Nephron progenitor cell (in vitro differentiated cells): ENCODE data around the gene ANKRD24.
A peak's percentile ranks its signal among the peaks of the same experiment; 100 is the strongest.
"Not testable (repeated sequence)": the region's sequence is repeated elsewhere in the genome, so short reads cannot be mapped to it uniquely, and the experiment has no call there.

Source experiments
- DNase-seq: peaks from one replicate; pipeline ENCODE4 v3.0.0; 2021
- H3K27ac Mint-ChIP-seq: 2 replicates; pipeline ENCODE4 v1.8.0; 2021; ENCODE audit warnings: mild to moderate bottlenecking, moderate library complexity, mixed read lengths
- H3K27me3 Mint-ChIP-seq: 2 replicates; pipeline ENCODE4 v1.8.0; 2021; ENCODE audit warnings: mild to moderate bottlenecking, low read depth, mixed read lengths; ENCODE audit not compliant: poor library complexity
- H3K36me3 Mint-ChIP-seq: 2 replicates; pipeline ENCODE4 v1.8.0; 2021; ENCODE audit warnings: low read depth, mixed read lengths
- H3K4me1 Mint-ChIP-seq: 2 replicates; pipeline ENCODE4 v1.8.0; 2021; ENCODE audit warnings: mixed read lengths
- H3K4me3 Mint-ChIP-seq: 2 replicates; pipeline ENCODE4 v1.8.0; 2021; ENCODE audit warnings: mild to moderate bottlenecking, moderate library complexity, mixed read lengths
- H3K9me3 Mint-ChIP-seq: 2 replicates; pipeline ENCODE4 v1.8.0; 2021; ENCODE audit warnings: mild to moderate bottlenecking, moderate library complexity, mixed read lengths
- TF ChIP-seq, protein P1 (sequence below): fragments of 200-600 bp; sonication (generic); IDR thresholded peaks from 2 replicates; pipeline ENCODE4 v1.5.0; 2021; ENCODE audit warnings: antibody characterized with exemption

Gene ANKRD24

GRCh38 chr19:4140237-4140711, 42.2 kb upstream of the ANKRD24 start:
- peak; percentile 50 for DNase-seq

DNA sequence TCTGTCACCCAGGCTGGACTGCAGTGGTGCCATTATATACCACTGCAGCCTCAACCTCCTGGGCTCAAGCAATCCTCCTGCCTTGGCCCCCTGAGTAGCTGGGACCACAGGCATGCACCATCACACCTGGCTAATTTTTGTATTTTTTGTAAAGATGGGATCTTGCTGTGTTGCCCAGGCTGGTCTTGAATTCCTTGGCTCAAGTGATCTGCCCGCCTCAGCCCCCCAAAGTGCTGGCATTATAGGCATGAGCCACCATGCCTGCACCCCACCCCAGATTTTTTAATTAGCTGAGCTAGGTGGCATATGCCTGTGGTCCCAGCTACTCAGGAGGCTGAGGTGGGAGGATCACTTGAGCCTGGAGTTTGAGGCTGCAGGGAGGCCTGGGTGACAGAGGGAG, 39.6 kb upstream of the ANKRD24 start:
- H3K9me3 Mint-ChIP-seq, H3K36me3 Mint-ChIP-seq, H3K4me3 Mint-ChIP-seq, DNase-seq, H3K27ac Mint-ChIP-seq, H3K4me1 Mint-ChIP-seq: not testable (repeated sequence)
- H3K27me3 Mint-ChIP-seq: peaks cover 45% of the 10 kb centered on the region

More at GRCh38 chr19:4140237-4140711, 42.2 kb upstream of the ANKRD24 start:
- Mint-ChIP-seq H3K27ac (no peak overlapping the region), H3K4me3 (no peak overlapping the region), H3K4me1 (no peaks in the 10 kb centered on the region), H3K36me3 (no peaks in the 10 kb centered on the region), H3K27me3 (peaks cover 29% of the 10 kb centered on the region), H3K9me3 (no peaks in the 10 kb centered on the region)
- TF ChIP-seq, protein P1, sequence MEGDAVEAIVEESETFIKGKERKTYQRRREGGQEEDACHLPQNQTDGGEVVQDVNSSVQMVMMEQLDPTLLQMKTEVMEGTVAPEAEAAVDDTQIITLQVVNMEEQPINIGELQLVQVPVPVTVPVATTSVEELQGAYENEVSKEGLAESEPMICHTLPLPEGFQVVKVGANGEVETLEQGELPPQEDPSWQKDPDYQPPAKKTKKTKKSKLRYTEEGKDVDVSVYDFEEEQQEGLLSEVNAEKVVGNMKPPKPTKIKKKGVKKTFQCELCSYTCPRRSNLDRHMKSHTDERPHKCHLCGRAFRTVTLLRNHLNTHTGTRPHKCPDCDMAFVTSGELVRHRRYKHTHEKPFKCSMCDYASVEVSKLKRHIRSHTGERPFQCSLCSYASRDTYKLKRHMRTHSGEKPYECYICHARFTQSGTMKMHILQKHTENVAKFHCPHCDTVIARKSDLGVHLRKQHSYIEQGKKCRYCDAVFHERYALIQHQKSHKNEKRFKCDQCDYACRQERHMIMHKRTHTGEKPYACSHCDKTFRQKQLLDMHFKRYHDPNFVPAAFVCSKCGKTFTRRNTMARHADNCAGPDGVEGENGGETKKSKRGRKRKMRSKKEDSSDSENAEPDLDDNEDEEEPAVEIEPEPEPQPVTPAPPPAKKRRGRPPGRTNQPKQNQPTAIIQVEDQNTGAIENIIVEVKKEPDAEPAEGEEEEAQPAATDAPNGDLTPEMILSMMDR: peak; percentile 57

DNA sequence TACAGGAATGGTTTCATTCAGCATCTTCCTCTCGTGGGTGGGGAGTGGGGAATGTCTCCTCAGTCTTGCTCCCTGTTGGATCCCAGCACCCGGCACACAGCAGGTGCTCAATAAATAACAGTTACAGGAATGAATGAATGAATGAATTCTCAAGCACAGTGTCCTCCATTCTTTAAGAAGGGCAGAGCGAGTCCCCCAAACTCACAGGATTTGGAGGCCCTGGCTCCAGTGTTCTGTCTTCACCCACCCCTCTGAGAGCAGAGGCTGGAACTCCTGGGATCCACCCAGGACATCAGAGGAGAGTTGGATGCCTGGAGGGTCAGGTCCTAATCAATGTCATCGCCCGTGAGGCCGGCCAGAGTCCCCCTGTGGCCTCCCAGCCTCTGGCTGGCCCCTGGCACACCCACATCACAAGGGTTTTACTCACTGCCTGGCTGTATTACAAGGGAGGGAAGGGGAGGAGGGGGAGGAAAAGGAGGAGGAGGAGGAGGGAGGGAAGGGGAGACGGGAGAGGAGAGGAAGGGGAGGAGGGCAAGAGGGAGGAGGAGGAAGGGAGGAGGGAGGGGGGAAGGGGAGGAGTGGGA, 37.7 kb upstream of the ANKRD24 start:
- Mint-ChIP-seq H3K27me3 (peaks cover 53% of the 10 kb centered on the region), H3K4me3 (no peak overlapping the region), H3K36me3 (no peaks in the 10 kb centered on the region), H3K27ac (no peak overlapping the region), H3K9me3 (peaks cover 3% of the 10 kb centered on the region), H3K4me1 (peaks cover 5% of the 10 kb centered on the region)
- TF ChIP-seq, protein P1: no peak
- no peak for DNase-seq

- DNase-seq: no peak
- no peaks in the 10 kb centered on the region for H3K36me3 Mint-ChIP-seq
- no peak overlapping the region for H3K4me3 Mint-ChIP-seq
- H3K27ac Mint-ChIP-seq: no peak overlapping the region
- peaks cover 3% of the 10 kb centered on the region for H3K9me3 Mint-ChIP-seq
- peaks cover 76% of the 10 kb centered on the region for H3K27me3 Mint-ChIP-seq
- H3K4me1 Mint-ChIP-seq: peaks cover 6% of the 10 kb centered on the region
- TF ChIP-seq, protein P1: no peak
Measured at GRCh38 chr19:4149518-4150288, 32.8 kb upstream of the ANKRD24 start.

GRCh38 chr19:4151623-4152022, 30.9 kb upstream of the ANKRD24 start:
- Mint-ChIP-seq H3K4me1 (peaks cover 6% of the 10 kb centered on the region), H3K4me3 (no peak overlapping the region), H3K27ac (no peak overlapping the region), H3K27me3 (peaks cover 79% of the 10 kb centered on the region), H3K36me3 (no peaks in the 10 kb centered on the region), H3K9me3 (peaks cover 3% of the 10 kb centered on the region)
- TF ChIP-seq, protein P1: no peak
- no peak for DNase-seq

DNA sequence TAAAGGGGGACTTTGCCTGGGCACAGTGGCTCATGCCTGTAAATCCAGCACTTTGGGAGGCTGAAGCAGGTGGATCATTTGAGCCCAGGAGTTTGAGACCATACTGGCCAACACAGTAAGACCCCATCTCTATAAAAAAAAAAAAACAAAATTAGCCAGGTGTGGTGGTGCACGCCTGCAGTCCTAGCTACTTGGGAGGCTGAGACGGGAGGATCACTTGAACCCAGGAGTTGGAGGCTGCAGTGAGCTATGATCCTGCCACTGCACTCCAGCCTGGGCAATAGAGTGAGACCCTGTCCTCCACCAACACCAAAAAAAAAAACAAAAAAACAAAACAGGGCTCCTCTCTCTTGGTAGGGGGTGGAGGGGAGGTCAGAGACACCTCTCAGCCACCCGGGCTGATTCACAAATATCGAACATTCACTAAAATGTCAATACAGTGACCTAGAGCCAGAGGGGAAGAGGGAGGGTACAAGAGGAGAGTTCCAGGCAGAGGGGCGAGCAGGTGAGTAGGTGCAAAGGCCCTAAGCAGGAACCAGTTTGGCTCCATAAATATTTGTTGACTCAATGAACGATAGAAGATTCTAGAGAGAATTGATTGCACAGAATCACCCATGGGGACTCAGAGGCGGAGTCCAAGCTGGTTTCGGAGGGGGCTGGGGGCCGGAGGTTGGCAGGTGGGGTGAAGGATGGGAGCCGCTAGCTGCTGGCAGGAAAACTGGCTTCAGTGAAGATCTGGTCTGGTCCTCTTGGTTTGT, 30.1 kb upstream of the ANKRD24 start:
- peaks cover under 1% of the 10 kb centered on the region for H3K9me3 Mint-ChIP-seq
- H3K4me1 Mint-ChIP-seq: peaks cover 6% of the 10 kb centered on the region
- no peak overlapping the region for H3K4me3 Mint-ChIP-seq
- H3K27ac Mint-ChIP-seq: no peak overlapping the region
- TF ChIP-seq, protein P1: no peak
- H3K27me3 Mint-ChIP-seq: peaks cover 71% of the 10 kb centered on the region
- H3K36me3 Mint-ChIP-seq: no peaks in the 10 kb centered on the region
- DNase-seq: no peak
